Breast epithelium (tissue), 3 donors: Measurements from ENCODE around the gene CTNND2.

Experiments
- CTCF ChIP-seq, 3 donors: fragments of 450-650 bp; IDR thresholded peaks; one replicate each; pipeline ENCODE4 v1.5.1; 2016 to 2017; ENCODE audit warnings: antibody characterized with exemption in 3 of 3, mild to moderate bottlenecking in 3 of 3, moderate library complexity in 3 of 3
- POLR2A ChIP-seq: fragments of 450-650 bp; IDR thresholded peaks from one replicate; pipeline ENCODE4 v1.6.1; 2016; ENCODE audit warnings: antibody characterized with exemption, mild to moderate bottlenecking, moderate library complexity
- POLR2AphosphoS5 ChIP-seq, 3 donors: sonication (generic); formaldehyde crosslinking; IDR thresholded peaks; one replicate each; pipeline ENCODE4 v1.6.1; 2017; ENCODE audit warnings: antibody characterized with exemption in 3 of 3

GRCh38 chr5:11524188-11524587, 380.1 kb downstream of the CTNND2 start:
- TF ChIP-seq CTCF (IDR thresholded peaks at IDR 0.05) (no peak), POLR2AphosphoS5 (IDR thresholded peaks at IDR 0.05) (no peak), POLR2A (no peak)
